Mucosa of stomach (tissue), 1 donor: ENCODE measurements around the gene SCG3.

Experiments used
- H3K27me3 ChIP-seq: one replicate; pipeline ENCODE4 v1.7.0; 2013; ENCODE audit warnings: mild to moderate bottlenecking, low read length; ENCODE audit not compliant: control insufficient read depth, insufficient read depth
- H3K36me3 ChIP-seq: one replicate; pipeline ENCODE4 v1.7.0; 2013; ENCODE audit warnings: low read length; ENCODE audit not compliant: control insufficient read depth, insufficient read depth
- H3K4me1 ChIP-seq: one replicate; pipeline ENCODE4 v1.7.0; 2013; ENCODE audit warnings: mild to moderate bottlenecking, low read length; ENCODE audit not compliant: control insufficient read depth, insufficient read depth
- H3K4me3 ChIP-seq: one replicate; pipeline ENCODE4 v1.7.0; 2013; ENCODE audit warnings: low read length
- H3K9ac ChIP-seq: one replicate; pipeline ENCODE4 v1.7.0; 2013; ENCODE audit warnings: mild to moderate bottlenecking, low read length, moderate library complexity
- H3K9me3 ChIP-seq: one replicate; pipeline ENCODE4 v1.7.0; 2013; ENCODE audit warnings: mild to moderate bottlenecking, low read length, moderate library complexity; ENCODE audit not compliant: control insufficient read depth
- donor health status: Pancreatic carcinoma.

Gene SCG3

DNA sequence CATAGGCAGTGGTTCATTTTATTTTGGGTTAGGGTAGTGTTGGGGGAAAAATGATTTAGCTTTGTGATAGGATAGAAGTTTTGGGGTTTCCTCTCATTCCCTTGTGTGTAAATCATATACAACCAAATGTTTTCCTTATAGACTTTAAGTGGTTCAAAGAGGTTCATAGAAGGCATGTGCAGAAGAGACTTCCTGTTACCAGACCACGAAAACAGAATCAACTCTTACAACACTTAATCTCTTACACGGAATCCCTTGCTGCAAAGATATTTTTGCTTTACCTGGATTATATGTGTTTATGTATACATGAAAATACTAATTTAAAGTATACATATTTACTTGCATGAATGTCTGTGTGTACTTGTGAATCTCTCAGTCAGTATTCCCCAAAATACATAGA lies 73.0 kb downstream of the SCG3 start:
- Histone ChIP-seq H3K4me1 (peaks cover 19% of the 10 kb centered on the region), H3K4me3 (no peak overlapping the region), H3K36me3 (no peaks in the 10 kb centered on the region), H3K27me3 (peaks cover 17% of the 10 kb centered on the region), H3K9ac (no peak overlapping the region), H3K9me3 (no peaks in the 10 kb centered on the region)

- no peaks in the 10 kb centered on the region for H3K36me3 ChIP-seq
- H3K4me1 ChIP-seq: peaks cover 19% of the 10 kb centered on the region
- H3K4me3 ChIP-seq: no peak overlapping the region
- H3K9ac ChIP-seq: no peak overlapping the region
- peaks cover 9% of the 10 kb centered on the region for H3K27me3 ChIP-seq
- no peaks in the 10 kb centered on the region for H3K9me3 ChIP-seq
These were observed 74.5 kb downstream of the SCG3 start for GRCh38 chr15:51755790-51756189.

- H3K9ac ChIP-seq: no peak overlapping the region
- no peaks in the 10 kb centered on the region for H3K36me3 ChIP-seq
- no peaks in the 10 kb centered on the region for H3K9me3 ChIP-seq
- peaks cover 14% of the 10 kb centered on the region for H3K4me1 ChIP-seq
- no peak overlapping the region for H3K4me3 ChIP-seq
- H3K27me3 ChIP-seq: peaks cover 4% of the 10 kb centered on the region
These were observed 75.2 kb downstream of the SCG3 start for GRCh38 chr15:51756482-51756881.

- Histone ChIP-seq H3K36me3 (no peaks in the 10 kb centered on the region), H3K4me1 (peaks cover 9% of the 10 kb centered on the region), H3K27me3 (peaks cover 4% of the 10 kb centered on the region), H3K9me3 (no peaks in the 10 kb centered on the region), H3K4me3 (no peak overlapping the region), H3K9ac (no peak overlapping the region)
These were observed 76.1 kb downstream of the SCG3 start for GRCh38 chr15:51757450-51757849.

GRCh38 chr15:51758645-51759044 lies 77.3 kb downstream of the SCG3 start:
- Histone ChIP-seq H3K36me3 (no peaks in the 10 kb centered on the region), H3K4me1 (peaks cover 9% of the 10 kb centered on the region), H3K27me3 (peaks cover 4% of the 10 kb centered on the region), H3K9me3 (no peaks in the 10 kb centered on the region), H3K4me3 (no peak overlapping the region), H3K9ac (no peak overlapping the region)

- Histone ChIP-seq H3K4me3 (no peak overlapping the region), H3K4me1 (peaks cover 9% of the 10 kb centered on the region), H3K9ac (no peak overlapping the region), H3K9me3 (no peaks in the 10 kb centered on the region), H3K27me3 (peaks cover 4% of the 10 kb centered on the region), H3K36me3 (no peaks in the 10 kb centered on the region)
These were observed 78.3 kb downstream of the SCG3 start for GRCh38 chr15:51759557-51760070.

DNA sequence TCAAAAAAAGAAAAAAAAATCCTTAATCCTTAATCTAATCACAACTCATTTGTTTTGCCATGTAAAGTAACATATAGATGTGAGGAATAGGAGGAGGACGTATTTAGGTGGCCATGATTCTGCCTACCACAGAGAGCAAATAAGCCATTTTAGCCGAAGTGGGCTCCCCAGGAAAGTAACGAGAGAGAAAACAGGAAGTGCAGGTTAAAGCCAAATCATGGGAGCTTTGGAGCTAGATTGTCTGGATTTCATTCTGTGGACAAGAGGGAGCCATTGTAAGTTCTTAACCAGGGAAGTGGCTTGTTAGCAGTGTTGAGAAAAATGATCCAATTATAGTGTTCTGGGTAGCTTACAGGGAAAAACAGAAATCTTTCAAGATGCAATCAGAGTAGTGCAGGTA lies 79.5 kb downstream of the SCG3 start:
- Histone ChIP-seq H3K27me3 (no peaks in the 10 kb centered on the region), H3K36me3 (no peaks in the 10 kb centered on the region), H3K9me3 (no peaks in the 10 kb centered on the region), H3K9ac (no peak overlapping the region), H3K4me1 (peaks cover 9% of the 10 kb centered on the region), H3K4me3 (no peak overlapping the region)

DNA sequence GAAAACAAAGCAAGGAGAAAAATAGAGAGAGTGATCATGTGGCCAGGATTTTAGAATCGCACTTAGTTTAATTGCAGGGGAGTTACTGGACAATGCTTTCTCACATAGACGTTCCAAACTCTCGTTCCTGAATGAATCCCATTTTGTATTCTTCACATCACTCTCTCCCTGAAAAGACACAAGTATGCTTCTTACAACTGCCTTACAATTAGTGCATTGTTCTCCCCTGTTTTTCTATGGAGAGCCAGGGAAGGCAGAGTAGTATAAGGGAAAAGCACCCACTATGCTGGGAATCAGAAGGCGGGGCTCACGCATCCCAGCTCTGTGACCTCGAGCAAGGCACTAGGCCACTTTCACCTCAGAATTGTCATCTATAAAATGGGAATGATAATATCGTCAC lies 84.4 kb downstream of the SCG3 start:
- H3K4me3 ChIP-seq: no peak overlapping the region
- H3K9me3 ChIP-seq: no peaks in the 10 kb centered on the region
- no peaks in the 10 kb centered on the region for H3K4me1 ChIP-seq
- no peaks in the 10 kb centered on the region for H3K27me3 ChIP-seq
- H3K36me3 ChIP-seq: no peaks in the 10 kb centered on the region
- H3K9ac ChIP-seq: no peak overlapping the region

DNA sequence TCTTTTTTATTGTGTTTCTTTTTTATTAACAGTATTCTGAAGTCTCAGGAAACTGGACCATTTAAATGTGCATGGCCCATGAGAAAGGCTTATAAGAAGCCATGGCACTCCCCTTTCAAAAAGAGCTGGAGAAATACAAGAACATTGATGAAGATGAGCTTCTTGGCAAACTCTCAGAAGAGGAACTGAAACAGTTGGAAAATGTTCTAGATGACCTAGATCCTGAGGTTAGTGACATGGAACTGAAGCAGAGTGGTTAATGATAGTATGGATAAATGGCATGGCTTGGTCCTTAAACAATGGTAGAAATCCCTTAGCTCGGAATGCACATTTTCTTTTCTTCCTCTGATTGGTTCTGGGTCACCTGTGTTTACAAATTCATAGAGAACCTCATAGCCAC lies 85.0 kb downstream of the SCG3 start:
- Histone ChIP-seq H3K9ac (no peak overlapping the region), H3K9me3 (no peaks in the 10 kb centered on the region), H3K27me3 (no peaks in the 10 kb centered on the region)

DNA sequence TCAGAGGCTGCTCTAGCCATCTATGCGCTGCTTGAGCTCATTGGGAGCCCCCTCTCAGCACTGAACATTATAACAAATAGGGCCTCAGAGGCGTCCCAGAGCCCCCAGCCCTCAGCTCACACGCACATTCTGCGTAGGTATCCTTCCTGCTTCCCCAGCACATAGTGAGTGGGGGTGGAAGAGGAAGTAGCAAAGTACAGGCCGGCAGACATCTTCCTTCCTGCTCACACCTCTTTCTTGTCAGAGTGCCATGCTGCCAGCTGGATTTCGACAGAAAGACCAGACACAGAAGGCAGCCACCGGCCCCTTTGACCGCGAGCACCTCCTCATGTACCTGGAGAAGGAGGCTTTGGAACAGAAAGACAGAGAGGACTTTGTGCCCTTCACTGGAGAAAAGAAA lies 86.7 kb downstream of the SCG3 start:
- no peaks in the 10 kb centered on the region for H3K9me3 ChIP-seq
- H3K4me1 ChIP-seq: no peaks in the 10 kb centered on the region
- no peaks in the 10 kb centered on the region for H3K27me3 ChIP-seq
- H3K36me3 ChIP-seq: no peaks in the 10 kb centered on the region
- H3K4me3 ChIP-seq: no peak overlapping the region
- no peak overlapping the region for H3K9ac ChIP-seq

More for the DNA sequence above, 85.0 kb downstream of the SCG3 start:
- Histone ChIP-seq H3K4me3 (no peak overlapping the region), H3K36me3 (no peaks in the 10 kb centered on the region), H3K4me1 (no peaks in the 10 kb centered on the region)
